SIG-M5 treated with dmso at 0.1 percent for 504 hours (cell line): ENCODE data around the gene MOAP1.
A peak's percentile ranks its signal among the peaks of the same experiment; 100 is the strongest.
"Not testable (repeated sequence)": the region's sequence is repeated elsewhere in the genome, so short reads cannot be mapped to it uniquely, and the experiment has no call there.

Source experiments
- DNase-seq: peaks from one replicate; lab custom pipeline; 2025; ENCODE audit not compliant: unreplicated experiment; lab: John Stamatoyannopoulos, UW

MOAP1 gene, protein sequence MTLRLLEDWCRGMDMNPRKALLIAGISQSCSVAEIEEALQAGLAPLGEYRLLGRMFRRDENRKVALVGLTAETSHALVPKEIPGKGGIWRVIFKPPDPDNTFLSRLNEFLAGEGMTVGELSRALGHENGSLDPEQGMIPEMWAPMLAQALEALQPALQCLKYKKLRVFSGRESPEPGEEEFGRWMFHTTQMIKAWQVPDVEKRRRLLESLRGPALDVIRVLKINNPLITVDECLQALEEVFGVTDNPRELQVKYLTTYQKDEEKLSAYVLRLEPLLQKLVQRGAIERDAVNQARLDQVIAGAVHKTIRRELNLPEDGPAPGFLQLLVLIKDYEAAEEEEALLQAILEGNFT

DNA sequence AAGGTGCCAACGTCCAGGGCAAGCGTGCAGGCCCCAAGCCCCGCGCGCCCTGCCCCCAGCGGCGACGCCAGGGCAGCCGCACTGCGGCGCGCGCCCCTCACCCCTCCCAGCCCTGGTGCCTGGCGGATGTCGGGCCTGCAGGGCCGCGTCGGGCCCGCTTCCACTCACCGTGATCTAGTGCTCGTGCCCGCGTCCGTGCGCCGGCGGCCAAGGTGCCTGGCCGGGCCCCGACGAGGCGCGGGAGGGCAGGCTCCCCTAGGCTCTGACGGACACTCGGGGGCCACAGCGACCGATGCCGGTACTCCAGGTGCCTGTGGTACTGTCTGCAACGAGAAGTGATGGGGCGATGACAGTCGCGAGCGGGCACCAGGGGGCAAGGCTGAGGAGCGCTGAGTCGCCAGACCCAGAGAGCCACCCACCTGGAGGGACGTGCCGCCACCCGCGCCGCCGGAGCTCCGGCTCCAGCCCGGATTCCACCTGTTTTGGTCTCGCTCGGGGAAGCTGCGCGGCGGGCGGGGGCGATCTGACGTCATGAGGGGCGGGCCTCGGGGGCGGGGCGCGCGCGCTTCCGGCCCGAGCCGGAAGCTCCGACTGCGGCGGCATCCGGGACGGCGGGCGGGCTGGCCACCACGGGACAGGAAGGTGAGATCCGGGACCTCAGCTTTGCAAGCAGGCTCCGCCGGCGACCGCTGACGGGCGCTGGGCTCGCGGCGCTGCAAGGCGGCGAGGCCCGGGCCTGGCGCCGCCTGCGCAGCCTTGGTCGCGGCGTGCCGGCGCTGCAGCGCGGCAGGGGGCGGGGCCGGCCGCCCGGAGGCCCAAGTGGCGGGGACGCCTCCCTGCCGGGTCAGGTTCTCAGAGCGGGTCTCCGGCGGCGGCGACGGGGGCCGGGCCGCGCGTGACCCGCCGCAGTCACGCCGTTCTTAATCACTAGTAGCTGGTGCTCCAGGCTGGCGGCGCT lies at the start of gene MOAP1, which contains the start of gene LYSET:
MOAP1 (minus strand) TSS at position 507 of the 958 bp plus-strand sequence. CDS start 655 bp downstream, outside the sequence.
LYSET (plus strand) TSS at position 927 of the 958 bp plus-strand sequence. CDS start 89 bp downstream, outside the sequence.
- DNase-seq = peak; percentile 76

DNA sequence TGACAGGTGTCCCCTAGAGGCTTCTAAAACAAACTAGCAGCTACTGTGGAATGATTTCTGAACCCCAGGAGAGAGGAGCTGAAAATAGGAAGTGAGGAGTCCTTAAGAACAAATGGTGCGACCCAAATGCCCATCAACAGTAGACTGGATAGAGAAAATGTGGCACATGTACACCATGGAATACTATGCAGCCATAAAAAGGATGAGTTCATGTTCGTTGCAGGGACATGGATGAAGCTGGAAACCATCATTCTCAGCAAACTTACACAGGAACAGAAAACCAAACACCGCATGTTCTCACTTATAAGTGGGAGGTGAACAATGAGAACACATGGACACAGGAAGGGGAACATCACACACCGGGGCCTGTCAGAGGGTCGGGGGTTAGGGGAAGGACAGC lies 48.4 kb upstream of the MOAP1 start:
- DNase-seq = not testable (repeated sequence)

DNA sequence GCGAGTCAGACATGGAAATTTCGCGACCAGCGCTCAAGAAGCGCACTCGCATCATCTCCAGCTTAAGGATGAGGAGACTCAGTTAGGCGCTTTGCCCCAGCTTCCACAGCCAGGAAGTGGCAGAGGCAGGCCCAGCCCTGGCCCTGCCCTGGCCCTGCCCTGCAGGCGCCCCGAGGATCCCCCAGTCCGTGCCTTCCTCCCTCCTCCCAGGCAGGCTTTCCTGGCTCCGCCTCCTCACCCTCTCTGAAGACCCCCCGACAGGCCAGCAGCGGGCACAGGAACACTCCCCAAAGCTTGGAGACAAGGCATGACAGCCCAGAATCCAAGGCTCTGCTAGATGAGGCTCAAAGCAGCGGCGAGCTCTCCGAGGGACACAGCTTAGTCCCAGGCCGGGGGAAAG lies 47.5 kb upstream of the MOAP1 start:
- DNase-seq = no peak

DNA sequence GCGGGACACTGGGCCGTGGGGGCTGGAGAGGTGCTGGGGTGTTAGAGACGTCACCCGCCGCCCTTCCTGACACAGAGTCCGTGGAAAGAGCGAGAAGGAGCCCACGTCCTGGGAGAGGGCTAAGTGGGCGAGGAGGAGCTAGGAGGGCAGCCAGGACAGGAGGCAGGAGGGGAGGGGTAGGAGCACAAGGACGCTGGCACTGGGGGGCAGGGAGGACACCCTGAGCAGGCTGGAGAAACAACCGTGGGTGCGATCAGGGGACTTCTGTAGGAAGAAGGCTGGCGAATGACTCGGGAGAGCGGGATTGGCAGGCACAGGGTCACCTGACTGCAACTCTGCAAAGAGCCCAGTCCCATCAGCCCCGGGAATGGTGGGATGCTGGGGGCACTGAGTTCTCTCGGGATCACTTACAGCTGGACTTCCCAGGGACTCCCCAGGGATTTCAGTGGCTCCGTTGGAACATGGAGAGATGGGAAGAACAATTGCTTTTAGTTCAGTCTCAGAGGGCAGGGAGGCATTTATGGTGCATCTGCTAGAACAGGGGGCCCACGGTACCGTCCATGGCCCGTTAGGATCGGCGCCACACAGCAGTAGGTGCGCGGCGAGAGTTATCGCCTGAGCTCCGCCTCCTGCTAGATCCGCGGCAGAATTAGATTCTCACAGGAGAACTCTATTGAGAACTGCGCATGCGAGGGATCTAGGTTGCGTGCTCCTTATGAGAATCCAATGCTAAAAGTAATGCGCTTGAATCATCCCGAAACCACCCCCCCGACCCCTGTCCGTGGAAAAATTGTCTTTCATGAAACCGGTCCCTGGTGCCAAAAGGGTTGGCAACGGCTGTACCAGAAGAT lies 46.7 kb upstream of the MOAP1 start:
- DNase-seq = no peak

DNA sequence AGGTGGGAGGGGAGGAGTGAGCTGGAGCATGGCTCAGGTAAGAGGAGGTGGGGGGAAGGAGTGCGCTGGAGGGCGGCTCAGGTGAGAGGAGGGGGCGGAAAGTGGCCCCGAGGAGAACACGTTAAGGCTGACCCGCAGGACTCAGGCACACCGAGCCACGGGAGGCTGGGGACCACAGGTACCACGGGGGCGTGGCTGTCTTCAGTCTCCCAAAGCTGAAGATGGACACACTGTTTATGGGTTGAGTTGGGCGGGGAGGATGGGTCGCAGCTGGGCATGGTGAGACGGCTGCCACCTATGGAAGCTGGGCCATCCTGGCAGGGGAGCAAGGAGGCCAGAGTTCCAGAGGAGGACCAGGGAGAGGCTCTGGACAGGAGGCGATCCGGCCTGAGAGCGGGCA lies 45.8 kb upstream of the MOAP1 start:
- no peak for DNase-seq

DNA sequence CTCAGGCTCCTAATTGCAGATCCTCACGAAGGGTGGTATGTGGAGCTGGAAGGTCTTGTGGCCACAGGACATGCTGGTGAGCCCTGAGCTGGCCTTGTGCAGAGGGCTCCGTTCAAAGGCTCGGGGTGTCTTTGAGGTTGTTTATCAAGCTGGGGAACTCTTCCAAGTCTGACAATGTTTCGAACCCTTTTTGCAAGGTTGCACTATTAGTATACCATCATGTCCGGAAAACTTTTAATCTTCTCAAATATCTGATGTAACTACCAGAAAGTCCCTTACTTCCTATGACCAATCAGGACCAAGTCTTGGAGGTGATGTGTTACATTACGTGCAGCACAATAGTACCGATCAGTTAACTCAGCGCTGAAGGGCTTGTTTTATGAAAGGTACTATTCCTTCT lies 43.9 kb upstream of the MOAP1 start:
- DNase-seq = no peak

DNA sequence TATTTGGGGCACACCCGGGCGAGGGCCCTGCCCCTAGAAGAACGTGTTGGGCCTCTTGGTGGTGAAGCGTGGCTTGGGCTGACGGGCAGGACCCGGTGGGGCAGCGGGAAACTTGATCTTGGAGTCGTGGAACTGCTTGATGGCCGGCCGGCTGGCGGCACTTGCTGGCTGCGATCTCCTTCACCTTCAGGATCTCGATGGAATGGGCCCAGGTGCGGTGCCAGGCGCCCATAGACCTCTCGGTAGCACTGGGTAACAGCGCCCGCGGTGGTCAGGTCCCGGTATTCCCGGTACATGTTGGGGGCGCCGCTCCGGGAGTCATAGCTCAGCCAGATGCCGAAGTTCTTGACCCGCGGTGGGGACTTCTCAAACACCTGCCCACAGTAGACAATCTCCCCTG lies 38.9 kb upstream of the MOAP1 start:
- no peak for DNase-seq

DNA sequence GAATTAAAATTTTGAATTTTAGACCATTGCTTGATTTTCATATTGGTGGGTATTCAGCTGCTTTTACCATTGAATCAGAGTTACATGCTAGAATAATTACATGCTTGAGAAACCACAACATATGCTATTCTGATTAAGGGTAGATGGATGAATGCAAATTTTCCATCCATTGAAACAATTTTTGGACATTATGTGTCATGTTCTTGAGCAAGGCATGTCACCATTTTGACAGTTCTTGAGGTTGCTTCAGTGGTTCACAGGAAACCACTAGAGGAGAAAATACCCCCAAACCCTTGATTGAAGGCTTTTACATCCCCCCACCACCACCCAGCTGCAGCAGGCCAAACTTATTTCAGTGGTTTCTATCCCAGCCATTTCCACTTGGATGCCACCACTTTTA lies 35.8 kb upstream of the MOAP1 start:
- DNase-seq = no peak

DNA sequence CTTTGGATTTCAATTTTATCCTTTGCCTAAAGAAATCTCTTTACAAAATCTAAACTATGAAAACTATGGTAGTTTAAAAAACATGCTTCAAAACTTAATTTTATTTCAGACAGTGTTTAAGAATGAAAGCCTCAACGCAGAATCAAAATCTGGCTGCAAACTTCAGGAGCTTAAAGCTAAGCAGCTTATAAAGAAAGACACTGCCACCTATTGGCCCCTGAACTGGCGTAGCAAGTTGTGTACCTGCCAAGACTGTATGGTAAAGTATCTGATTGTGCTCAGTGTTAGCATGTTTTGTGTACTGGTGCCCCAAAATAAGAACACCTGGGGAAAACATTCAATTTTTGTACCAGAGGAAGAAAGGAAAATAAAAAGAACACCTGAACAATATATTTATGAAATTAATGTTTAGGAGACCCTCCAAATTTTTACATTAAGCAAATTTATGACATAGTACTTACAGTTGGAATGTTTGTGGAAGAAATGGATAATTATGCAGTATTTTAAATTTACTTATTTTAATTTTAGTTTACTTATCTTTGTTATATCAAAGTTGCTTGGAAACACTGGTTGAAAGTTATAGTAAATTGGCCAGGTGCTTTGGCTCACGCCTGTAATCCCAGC lies 34.5 kb upstream of the MOAP1 start:
- peak; percentile 68 for DNase-seq

DNA sequence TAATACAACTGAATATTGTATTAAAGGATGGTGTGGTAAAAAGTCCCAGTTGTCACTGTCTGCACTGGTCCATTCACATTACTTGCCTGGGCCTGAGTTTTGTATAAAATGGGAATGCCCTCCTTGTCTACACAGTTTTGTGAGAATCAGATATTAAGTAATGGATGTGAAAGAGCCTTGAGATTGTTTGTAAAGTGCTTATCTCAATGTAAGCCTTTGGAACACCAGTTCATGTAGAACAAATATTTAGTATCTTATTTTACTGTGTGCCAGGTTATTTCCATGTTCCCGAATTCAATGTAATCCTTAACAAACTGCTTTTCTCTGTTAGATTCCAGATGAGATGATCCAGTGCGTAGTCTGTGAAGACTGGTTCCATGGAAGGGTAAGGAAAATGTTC lies 29.9 kb upstream of the MOAP1 start:
- no peak for DNase-seq

DNA sequence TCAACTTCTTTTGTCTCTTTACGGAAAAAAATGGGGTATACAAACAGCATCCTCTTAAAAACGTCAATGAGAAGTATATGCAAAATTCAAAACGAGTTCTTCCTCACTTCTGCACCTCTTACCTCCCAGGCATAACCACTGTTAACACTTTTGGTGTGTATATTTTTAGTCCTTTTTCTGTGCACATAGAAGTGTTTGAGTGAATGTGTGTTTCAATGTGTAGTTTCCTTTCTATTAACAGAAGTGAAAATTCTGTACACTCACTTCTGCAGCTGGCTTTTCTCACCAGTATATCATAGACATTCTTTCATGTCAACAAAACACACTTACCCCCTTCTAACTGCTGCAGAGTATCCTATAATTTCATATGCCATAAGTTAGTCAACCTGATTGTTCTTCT lies 27.7 kb upstream of the MOAP1 start:
- DNase-seq = no peak

DNA sequence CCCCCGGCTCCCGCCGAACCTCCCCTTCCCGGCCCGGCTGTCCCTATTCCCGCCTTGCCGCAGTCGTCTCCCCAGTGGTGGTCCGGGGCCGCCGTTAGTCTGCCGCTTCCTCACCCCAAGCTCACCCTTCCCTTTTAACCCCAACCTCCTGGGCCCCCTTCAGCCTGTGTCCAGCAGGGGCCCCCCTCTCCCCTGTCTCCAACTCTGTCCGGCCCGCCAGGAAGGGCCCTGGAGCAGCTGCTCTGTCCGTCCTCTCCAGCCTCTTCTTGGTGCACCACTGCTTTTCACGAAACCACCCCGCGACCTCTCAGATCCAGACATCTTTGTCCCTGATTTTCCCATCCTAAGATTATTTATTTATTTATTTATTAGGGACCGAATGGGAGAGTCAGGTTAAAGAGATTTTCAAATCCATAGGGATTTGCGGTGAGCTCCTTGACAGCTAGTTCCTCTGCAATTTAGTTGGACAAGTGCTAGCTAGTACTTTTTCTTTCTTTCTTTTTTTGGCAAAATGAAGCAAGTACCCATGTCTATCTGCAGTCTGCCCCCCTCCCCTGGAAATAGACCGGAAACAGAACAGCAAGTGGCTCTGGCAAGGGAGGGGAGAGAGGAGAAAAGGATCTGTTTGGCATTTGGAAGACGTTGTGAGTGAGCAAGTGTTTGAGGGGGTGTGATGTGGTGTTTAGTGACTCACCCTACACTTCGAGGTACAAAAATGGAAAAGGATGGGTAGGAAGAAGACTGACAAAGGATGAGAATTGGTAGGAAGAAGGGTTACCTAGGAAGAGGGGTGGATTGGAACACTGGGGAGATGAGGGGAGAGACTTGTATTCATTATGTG lies 23.0 kb upstream of the MOAP1 start:
- peak; percentile 57 for DNase-seq

DNA sequence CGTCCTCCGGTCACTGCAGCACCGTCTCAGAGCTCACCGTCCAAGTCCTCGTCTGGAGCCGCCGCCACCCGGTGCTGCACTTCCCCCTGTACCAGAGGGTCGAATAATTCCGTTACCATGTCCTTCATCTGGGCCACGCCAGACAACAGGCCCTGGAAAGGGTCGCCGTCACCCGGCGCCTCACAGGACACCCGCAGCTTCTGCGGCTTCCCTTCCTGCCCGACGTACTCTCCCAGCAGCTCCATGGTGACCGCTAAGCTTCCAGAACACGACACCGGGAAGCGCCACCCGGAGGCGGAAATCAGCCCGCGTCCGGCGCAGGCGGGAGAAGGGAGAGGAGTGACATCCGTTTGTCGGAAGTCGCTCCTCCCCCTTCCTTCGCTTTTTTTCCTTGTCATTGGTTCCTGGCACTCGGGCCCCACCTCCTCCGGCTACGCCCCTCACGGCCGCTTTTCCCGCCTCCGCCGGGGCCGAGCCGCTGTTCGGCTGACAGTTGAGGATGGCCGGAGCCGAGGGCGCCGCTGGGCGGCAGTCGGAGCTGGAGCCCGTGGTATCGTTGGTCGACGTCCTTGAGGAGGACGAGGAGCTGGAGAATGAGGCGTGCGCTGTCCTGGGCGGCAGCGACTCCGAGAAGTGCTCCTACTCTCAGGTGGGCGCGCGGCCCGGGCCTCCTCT lies 22.2 kb upstream of the MOAP1 start, which contains the start of the genes GON7 and UBR7:
GON7 (minus strand) TSS at position 273 of the 675 bp plus-strand sequence; CDS start at position 245, 28 bp downstream.
UBR7 (plus strand) TSS at position 464 of the 675 bp plus-strand sequence; CDS start at position 500, 36 bp downstream.
- peak; percentile 97 for DNase-seq

DNA sequence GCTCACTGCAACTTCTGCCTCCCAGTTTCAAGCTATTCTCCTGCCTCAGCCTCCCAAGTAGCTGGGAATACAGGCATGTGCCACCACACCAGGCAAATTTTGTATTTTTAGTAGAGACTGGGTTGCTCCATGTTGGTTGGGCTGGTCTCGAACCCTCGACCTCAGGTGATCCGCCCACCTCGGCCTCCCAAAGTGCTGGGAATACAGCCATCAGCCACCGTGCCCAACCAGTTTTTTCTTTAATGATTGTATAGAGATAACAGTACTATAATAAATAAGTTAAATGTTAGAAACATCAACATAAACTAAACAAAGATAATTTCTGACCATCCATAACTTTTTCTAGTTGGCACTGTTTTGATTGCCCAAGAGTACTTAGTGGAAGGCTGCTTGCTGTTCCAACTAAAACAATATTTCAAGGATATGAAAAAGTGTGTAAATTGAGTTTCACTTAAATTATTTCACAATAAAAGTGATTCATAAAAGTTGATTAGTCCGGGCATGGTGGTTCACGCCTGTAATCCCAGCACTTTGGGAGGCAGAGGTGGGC lies 16.5 kb upstream of the MOAP1 start:
- DNase-seq = no peak

DNA sequence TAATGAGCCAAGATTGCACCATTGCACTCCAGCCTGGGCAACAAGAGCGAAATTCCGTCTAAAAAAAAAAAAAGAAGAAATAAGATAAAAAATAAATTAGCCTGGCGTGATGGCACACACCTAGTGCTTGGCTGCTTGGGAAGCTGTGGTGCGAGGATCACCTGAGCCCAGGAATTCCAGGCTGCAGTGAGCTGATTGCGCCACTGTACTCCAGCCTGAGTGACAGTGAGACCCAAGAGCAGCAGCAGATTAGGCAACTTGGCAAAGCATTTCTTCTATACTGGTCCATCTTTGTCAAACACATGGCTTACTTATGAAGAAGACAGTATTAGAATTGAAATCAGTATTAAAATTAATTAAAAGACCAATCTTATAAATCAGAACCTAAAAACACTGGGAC lies 15.9 kb upstream of the MOAP1 start:
- no peak for DNase-seq

DNA sequence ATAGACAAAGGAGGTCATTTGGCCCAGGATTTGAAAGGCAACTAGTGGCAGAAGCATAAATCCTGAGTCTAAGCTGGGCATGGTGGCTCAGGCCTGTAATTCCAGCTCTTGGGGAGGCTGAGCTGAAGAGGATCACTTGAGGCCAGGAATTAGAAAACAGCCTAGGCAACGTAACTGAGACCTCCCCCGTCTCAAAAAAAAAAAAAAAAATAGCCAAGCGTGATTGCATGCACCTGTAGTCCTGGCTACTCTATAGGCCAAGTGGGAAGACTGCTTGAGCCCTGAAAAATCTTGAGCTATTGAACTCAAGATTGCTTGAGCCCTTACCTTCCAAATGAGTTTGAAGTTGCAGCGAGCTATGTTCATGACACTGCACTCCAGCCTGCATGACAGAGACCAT lies 14.3 kb upstream of the MOAP1 start:
- DNase-seq = no peak

DNA sequence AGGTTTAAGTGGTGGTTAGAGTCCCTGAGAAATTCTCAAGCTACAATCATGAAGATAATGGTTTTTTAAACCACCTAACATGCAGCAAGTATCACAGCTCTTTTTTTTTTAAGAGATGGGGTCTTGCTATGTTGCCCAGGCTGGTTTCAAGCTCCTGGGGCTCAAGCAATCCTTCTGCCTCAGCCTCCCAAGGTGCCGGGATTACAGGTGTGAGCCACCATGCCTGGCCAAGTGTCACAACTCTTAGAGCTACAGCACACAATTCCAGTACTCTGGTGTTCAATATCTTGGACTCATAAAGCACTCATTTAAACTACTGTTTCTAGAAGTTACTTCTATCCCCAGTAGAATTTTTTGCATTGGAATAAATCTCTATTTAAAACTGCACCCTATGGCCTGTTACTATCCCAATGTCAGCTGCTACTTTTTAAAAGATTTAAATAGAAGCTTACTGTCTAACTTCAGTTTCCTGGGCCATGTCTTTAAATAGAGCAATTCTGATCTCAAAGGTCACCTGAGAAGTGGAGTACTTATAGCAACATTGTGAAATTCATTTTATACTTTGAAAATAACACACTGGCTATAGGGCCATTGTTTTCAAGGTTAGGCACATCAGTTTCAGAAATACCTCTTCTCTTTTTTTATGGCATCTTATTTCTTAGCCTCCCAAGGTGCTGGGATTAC lies 10.8 kb upstream of the MOAP1 start:
- no peak for DNase-seq

DNA sequence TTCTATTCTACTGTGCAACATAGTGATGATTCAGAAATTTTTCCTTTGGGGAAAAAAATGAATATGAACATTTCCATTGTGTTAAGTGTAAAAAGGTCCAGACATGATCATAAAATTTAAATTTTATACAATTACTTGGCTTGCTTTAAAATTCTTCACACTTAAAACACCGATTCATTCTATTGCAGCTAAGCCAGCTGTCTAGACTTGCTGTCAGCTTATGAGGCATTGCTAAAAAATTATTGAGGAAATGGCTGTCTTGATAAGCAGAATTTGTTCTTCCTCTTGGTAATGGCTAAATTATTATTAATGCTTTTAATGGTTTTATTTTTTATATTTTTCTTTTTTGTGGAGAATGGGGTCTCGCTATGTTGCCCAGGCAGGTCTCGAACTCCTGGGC lies 2.3 kb upstream of the MOAP1 start:
- no peak for DNase-seq
